ENCODE data around the gene CCDC142. TPM values are rescaled to one million over a fixed set of nuclear protein-coding genes. Genes with fewer than 3 reads are reported as not detected.
"Not testable (repeated sequence)": the region's sequence is repeated elsewhere in the genome, so short reads cannot be mapped to it uniquely, and the experiment has no call there.

Gene CCDC142
- total and polyA plus RNA-seq, 2 experiments from 2014 or later: 23.4 to 33.5 TPM

- Histone ChIP-seq H3K27ac (peak within 1 kb of the TSS; percentile 84), H3K27me3 (no peaks in the 10 kb centered on the region)
- peak; percentile 95 to 97 for DNase-seq (ENCODE audit: low read depth in 1 of 2, low spot score in 1 of 2)
Measured at GRCh38 chr2:74472086-74472944, 10.5 kb downstream of the CCDC142 start, which contains the start of gene MRPL53. MRPL53 (minus strand) TSS chr2:74472680; CDS start chr2:74472660, 20 bp downstream.

GRCh38 chr2:74471332-74472065, 11.3 kb downstream of the CCDC142 start:
- Histone ChIP-seq H3K4me1 (ENCODE audit: low read depth) (peaks cover 12% of the 10 kb centered on the region), H3K36me3 (peaks cover 4% of the 10 kb centered on the region), H3K27ac (peak overlapping the region; percentile 84), H3K9me3 (ENCODE audit: low read depth) (no peaks in the 10 kb centered on the region), H3K27me3 (no peaks in the 10 kb centered on the region), H3K4me3 (peak overlapping the region; percentile 40)
- peak in 1 of 2 donors; percentile 7 for DNase-seq (ENCODE audit: low read depth in 1 of 2, low spot score in 1 of 2)
- no peak for TF ChIP-seq CTCF (IDR thresholded peaks at IDR 0.05; ENCODE audit: low read depth, low read length)

More at GRCh38 chr2:74472086-74472944, 10.5 kb downstream of the CCDC142 start, which contains the start of gene MRPL53:
- peak within 1 kb of the TSS; percentile 40 for H3K4me3 ChIP-seq
- H3K9me3 ChIP-seq (ENCODE audit: low read depth): no peaks in the 10 kb centered on the region
- H3K36me3 ChIP-seq: peaks cover 4% of the 10 kb centered on the region
- peaks cover 12% of the 10 kb centered on the region for H3K4me1 ChIP-seq (ENCODE audit: low read depth)
- no peak for TF ChIP-seq CTCF (IDR thresholded peaks at IDR 0.05; ENCODE audit: low read depth, low read length)

GRCh38 chr2:74470742-74471141, 12.1 kb downstream of the CCDC142 start:
- not testable (repeated sequence) for DNase-seq (ENCODE audit: low read depth in 1 of 2, low spot score in 1 of 2); H3K9me3 ChIP-seq (ENCODE audit: low read depth); H3K36me3 ChIP-seq; H3K27me3 ChIP-seq; H3K27ac ChIP-seq; H3K4me3 ChIP-seq
- peaks cover 12% of the 10 kb centered on the region for H3K4me1 ChIP-seq (ENCODE audit: low read depth)

GRCh38 chr2:74464406-74464805, 18.4 kb downstream of the CCDC142 start:
- Histone ChIP-seq H3K4me3 (peak overlapping the region; percentile 49), H3K27ac (peak overlapping the region; percentile 41), H3K27me3 (no peaks in the 10 kb centered on the region), H3K9me3 (ENCODE audit: low read depth) (no peaks in the 10 kb centered on the region), H3K4me1 (ENCODE audit: low read depth) (no peaks in the 10 kb centered on the region), H3K36me3 (peaks cover 9% of the 10 kb centered on the region)
- DNase-seq (ENCODE audit: low read depth in 1 of 2, low spot score in 1 of 2): no peak
- TF ChIP-seq CTCF (IDR thresholded peaks at IDR 0.05; ENCODE audit: low read depth, low read length): no peak

- H3K27ac ChIP-seq: no peak overlapping the region
- H3K27me3 ChIP-seq: no peaks in the 10 kb centered on the region
- H3K4me1 ChIP-seq (ENCODE audit: low read depth): no peaks in the 10 kb centered on the region
- DNase-seq (ENCODE audit: low read depth in 1 of 2, low spot score in 1 of 2): no peak
- no peaks in the 10 kb centered on the region for H3K9me3 ChIP-seq (ENCODE audit: low read depth)
- no peak overlapping the region for H3K4me3 ChIP-seq
- TF ChIP-seq CTCF (IDR thresholded peaks at IDR 0.05; ENCODE audit: low read depth, low read length): no peak
- peaks cover 9% of the 10 kb centered on the region for H3K36me3 ChIP-seq
Measured at GRCh38 chr2:74462786-74463105, 20.1 kb downstream of the CCDC142 start.
